ENCODE measurements around the gene DSG4. TPM values are rescaled to one million over a fixed set of nuclear protein-coding genes. Genes with fewer than 3 reads are reported as not detected.
A peak's percentile ranks its signal among the peaks of the same experiment; 100 is the strongest.

The DSG4 gene
- total RNA-seq, 4 donors from 2014 or later = 0.09 to 0.63 (median 0.19) TPM; not detected in 1

GRCh38 chr18:31454066-31454708 is 77.6 kb downstream of the DSG4 start:
- DNase-seq (ENCODE audit: low spot score) = no peak
- TF ChIP-seq, protein P1, sequence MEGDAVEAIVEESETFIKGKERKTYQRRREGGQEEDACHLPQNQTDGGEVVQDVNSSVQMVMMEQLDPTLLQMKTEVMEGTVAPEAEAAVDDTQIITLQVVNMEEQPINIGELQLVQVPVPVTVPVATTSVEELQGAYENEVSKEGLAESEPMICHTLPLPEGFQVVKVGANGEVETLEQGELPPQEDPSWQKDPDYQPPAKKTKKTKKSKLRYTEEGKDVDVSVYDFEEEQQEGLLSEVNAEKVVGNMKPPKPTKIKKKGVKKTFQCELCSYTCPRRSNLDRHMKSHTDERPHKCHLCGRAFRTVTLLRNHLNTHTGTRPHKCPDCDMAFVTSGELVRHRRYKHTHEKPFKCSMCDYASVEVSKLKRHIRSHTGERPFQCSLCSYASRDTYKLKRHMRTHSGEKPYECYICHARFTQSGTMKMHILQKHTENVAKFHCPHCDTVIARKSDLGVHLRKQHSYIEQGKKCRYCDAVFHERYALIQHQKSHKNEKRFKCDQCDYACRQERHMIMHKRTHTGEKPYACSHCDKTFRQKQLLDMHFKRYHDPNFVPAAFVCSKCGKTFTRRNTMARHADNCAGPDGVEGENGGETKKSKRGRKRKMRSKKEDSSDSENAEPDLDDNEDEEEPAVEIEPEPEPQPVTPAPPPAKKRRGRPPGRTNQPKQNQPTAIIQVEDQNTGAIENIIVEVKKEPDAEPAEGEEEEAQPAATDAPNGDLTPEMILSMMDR (IDR thresholded peaks at IDR 0.05) = no peak
- peak; percentile 98 for ATAC-seq (ENCODE audit: low FRiP score)

Small RNA genes within 50 kb of the gene (small RNA-seq; reads per million reads assigned to genes)
- gene RF00019 (not detected), gene RNU6-167P (not detected)

Other genes with a start within 250 kb of the DSG4 start
- gene DSC1, start 213.9 kb upstream of the DSG4 start, total RNA-seq = under 1 TPM in 1 of 4 donors, not detected in 3; 0.09 TPM
- under 1 TPM in 2 of 4 donors, not detected in 2; 0.19 to 0.63 TPM for gene DSG1, start 58.6 kb upstream of the DSG4 start, total RNA-seq
- gene DSG3, start 71.0 kb downstream of the DSG4 start, total RNA-seq = not detected
- 10 to 100 TPM; 33.5 to 75.2 (median 42.2) TPM for gene DSG2, start 121.4 kb downstream of the DSG4 start, total RNA-seq
- gene TTR, start 215.1 kb downstream of the DSG4 start, total RNA-seq = not detected